ENCODE data around the gene GRAMD4. TPM values are rescaled to one million over a fixed set of nuclear protein-coding genes. Genes with fewer than 3 reads are reported as not detected.

Gene GRAMD4
- total RNA-seq, 1 donor from 2014 or later: 58.1 TPM

DNA sequence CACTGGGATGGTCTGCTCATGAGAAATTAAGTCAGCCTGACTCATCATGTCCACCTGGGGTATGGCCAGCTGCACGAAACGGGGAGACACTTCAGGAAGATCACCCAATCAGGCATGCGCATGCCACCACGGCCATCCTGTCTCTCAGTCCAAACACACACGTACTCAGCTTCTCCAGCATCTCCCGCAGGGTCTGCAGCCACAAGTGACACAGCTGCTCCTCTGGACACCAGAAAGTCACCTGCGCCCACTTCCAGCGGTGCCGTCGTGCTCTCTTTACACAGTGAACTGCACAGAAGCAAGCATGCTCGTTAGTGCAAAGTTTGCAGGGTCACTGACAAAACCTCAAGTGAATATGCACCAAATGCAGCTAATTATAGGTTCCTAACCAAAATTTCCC, 99.7 kb downstream of the GRAMD4 start:
- intact Hi-C loops (cut with DNase I): no loop called here
- peaks cover 3% of the 10 kb centered on the region for H3K4me1 ChIP-seq
- ATAC-seq: no peak
- H3K36me3 ChIP-seq: peaks cover 75% of the 10 kb centered on the region
- TF ChIP-seq, protein P1, sequence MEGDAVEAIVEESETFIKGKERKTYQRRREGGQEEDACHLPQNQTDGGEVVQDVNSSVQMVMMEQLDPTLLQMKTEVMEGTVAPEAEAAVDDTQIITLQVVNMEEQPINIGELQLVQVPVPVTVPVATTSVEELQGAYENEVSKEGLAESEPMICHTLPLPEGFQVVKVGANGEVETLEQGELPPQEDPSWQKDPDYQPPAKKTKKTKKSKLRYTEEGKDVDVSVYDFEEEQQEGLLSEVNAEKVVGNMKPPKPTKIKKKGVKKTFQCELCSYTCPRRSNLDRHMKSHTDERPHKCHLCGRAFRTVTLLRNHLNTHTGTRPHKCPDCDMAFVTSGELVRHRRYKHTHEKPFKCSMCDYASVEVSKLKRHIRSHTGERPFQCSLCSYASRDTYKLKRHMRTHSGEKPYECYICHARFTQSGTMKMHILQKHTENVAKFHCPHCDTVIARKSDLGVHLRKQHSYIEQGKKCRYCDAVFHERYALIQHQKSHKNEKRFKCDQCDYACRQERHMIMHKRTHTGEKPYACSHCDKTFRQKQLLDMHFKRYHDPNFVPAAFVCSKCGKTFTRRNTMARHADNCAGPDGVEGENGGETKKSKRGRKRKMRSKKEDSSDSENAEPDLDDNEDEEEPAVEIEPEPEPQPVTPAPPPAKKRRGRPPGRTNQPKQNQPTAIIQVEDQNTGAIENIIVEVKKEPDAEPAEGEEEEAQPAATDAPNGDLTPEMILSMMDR (IDR thresholded peaks at IDR 0.05): no peak
- no peak for DNase-seq
- no peaks in the 10 kb centered on the region for H3K9me3 ChIP-seq
- H3K27ac ChIP-seq: no peak overlapping the region
- H3K27me3 ChIP-seq (ENCODE audit: low read depth): no peaks in the 10 kb centered on the region
- no peak overlapping the region for H3K4me3 ChIP-seq

DNA sequence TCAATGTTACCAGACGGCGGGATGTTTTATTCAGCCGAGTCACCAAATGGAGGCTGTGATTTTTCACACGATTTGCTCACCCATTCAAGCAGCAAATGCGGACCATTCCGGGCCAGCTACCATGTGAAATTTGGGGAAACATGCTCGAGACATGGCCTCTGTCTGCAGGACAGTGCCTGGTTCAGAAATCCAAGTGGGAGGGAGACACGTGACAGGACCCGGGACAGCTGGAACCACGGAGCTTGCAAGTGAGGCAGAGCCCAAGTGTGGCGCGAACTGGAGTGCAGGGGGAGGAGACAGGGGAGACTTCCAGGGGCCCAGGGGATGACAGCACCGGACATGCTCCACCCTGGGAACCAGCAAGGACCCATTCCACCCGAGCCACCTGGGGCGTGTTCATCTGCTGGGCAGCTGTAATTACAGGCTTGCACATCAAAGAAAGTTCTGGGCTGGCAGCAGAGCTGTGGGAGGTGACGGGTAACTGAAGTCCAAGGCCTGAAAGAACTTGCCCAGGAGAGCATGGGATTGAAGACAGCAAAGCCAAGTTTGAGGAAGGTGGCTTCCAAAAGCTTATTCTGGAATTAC, 101.4 kb downstream of the GRAMD4 start:
- ATAC-seq: no peak
- H3K36me3 ChIP-seq: peaks cover 60% of the 10 kb centered on the region
- DNase-seq: no peak

DNA sequence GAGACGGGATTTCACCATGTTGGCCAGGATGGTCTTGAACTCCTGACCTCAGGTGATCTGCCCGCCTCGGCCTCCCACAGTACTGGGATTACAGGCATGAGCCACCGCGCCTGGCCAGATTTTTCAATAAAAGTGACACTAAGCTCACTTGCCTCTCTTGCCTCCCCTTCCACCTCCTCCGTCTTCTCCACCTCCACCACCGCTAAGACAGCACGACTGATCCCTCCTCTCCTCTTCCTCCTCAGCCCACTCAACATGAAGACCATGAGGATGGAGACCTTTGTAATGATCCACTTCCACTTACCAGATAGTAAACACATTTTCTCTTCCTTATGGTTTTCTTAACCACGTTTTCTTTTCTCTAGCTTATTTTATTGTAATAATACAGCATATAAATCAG, 103.7 kb downstream of the GRAMD4 start:
- intact Hi-C loops (cut with DNase I): no loop called here
- peaks cover 46% of the 10 kb centered on the region for H3K36me3 ChIP-seq
- H3K27ac ChIP-seq: no peak overlapping the region
- TF ChIP-seq, protein P1 (IDR thresholded peaks at IDR 0.05): no peak
- H3K4me1 ChIP-seq: peaks cover 4% of the 10 kb centered on the region
- no peak for DNase-seq
- H3K27me3 ChIP-seq (ENCODE audit: low read depth): no peaks in the 10 kb centered on the region
- H3K4me3 ChIP-seq: no peak overlapping the region
- ATAC-seq: no peak
- H3K9me3 ChIP-seq: no peaks in the 10 kb centered on the region

More for the DNA sequence above, 101.4 kb downstream of the GRAMD4 start:
- Histone ChIP-seq H3K4me3 (no peak overlapping the region), H3K4me1 (no peaks in the 10 kb centered on the region), H3K27ac (no peak overlapping the region), H3K9me3 (no peaks in the 10 kb centered on the region), H3K27me3 (ENCODE audit: low read depth) (no peaks in the 10 kb centered on the region)
- TF ChIP-seq, protein P1 (IDR thresholded peaks at IDR 0.05): no peak
- intact Hi-C loops (cut with DNase I): no loop called here

DNA sequence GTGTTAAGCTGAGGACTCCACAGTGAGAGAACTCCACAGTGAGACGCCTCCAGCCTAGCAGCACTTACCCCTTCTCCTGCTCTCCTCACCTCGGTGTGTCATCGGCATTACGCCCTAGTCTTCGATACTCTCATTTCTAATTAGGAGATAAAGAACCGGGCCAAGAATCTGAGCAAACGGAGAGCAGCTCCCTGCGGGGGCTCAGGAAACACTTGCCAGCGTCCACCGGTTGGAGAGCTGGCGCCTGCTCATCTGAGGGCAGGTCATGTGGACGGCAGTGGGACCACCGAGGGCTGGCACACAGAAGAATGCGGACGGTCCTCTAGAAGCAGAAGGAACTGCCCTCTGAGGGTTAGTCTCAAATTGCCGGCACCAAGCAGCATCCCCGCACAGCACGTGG, 104.9 kb downstream of the GRAMD4 start:
- Histone ChIP-seq H3K9me3 (no peaks in the 10 kb centered on the region), H3K4me1 (peaks cover 9% of the 10 kb centered on the region), H3K27me3 (ENCODE audit: low read depth) (no peaks in the 10 kb centered on the region), H3K36me3 (peaks cover 35% of the 10 kb centered on the region), H3K27ac (no peak overlapping the region), H3K4me3 (no peak overlapping the region)
- no peak for DNase-seq
- TF ChIP-seq, protein P1 (IDR thresholded peaks at IDR 0.05): no peak
- intact Hi-C loops (cut with DNase I): no loop called here
- ATAC-seq: no peak

DNA sequence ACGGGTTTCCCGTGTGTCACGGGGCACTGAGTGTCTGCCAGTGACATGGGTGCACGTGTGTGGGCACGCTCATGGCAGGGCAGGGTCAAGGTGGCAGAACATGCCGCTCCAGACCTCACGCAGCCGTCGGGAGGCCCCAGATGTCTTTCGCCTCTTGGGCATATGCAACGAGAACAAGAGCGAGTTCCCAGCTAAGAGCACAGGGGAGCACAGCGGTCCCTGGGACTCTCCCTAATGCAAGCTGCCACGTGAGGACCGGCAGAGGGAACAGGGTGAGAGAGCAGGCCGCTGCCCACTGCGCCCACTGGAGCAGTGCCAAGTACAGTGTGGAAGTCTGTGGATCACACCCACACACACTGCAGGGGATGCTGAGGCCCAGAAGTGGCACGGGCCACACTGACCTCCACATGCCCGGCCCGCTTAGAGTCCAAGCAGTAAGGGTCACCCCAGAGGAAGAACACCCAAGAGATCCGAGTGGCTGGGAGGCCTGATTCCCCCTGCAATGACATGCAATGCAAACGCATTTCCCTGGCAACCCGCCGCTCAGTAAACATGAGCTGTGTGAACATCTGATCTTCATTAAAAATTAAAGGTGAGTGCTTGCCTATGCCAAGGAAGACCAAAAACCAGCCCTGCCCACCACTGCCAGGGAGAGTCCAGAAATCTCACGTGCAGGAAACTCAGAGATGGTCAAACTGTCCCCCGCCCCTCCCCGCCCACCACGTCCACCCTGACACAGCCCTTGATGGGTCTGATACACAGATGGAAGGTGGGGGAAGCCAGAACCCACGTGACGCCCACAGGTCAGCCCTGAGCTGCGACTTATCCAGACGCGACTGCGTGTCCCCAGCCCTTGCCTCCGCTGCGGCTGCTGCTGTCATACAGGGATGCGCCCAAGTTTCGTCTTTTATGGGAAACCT, 106.1 kb downstream of the GRAMD4 start:
- peaks cover 23% of the 10 kb centered on the region for H3K36me3 ChIP-seq
- H3K27ac ChIP-seq: no peak overlapping the region
- TF ChIP-seq, protein P1 (IDR thresholded peaks at IDR 0.05): no peak
- H3K4me1 ChIP-seq: peaks cover 16% of the 10 kb centered on the region
- intact Hi-C loops (cut with DNase I): no loop called here
- no peak overlapping the region for H3K4me3 ChIP-seq
- H3K27me3 ChIP-seq (ENCODE audit: low read depth): no peaks in the 10 kb centered on the region
- no peaks in the 10 kb centered on the region for H3K9me3 ChIP-seq
- peak in 1 of 2 donors; percentile 45 for ATAC-seq
- DNase-seq: no peak
